22Rv1 (cell line): Measurements from ENCODE around the gene CERCAM.

Experiments
- ZFX ChIP-seq: fragments of 450-650 bp; IDR thresholded peaks from 2 replicates; pipeline ENCODE4 v1.6.1; 2017; ENCODE audit warnings: antibody characterized with exemption, borderline replicate concordance
- TF ChIP-seq, protein P1 (sequence below): fragments of 450-650 bp; IDR thresholded peaks from 2 replicates; pipeline ENCODE4 v1.5.1; 2017; ENCODE audit warnings: mild to moderate bottlenecking

DNA sequence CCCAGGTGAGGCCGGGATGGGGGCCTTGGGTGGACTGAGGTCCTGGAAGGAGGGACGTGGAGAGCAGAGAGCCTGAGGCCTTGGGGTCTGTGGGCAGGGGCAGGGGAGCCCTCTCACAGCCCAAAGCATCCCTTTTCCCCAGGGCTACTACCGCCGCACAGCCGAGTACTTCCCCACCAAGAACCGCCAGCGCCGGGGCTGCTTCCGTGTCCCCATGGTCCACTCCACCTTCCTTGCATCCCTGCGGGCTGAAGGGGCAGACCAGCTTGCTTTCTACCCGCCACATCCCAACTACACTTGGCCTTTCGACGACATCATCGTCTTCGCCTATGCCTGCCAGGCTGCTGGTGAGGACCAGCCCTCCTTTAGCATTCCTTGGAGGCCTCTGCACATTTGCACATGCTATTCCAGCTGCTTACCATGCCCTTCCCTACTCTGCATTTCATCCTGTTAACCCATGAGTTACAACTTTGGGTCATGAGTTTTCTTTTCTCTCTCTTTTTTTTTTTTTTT, 3.7 kb downstream of the CERCAM start:
- TF ChIP-seq, protein P1, sequence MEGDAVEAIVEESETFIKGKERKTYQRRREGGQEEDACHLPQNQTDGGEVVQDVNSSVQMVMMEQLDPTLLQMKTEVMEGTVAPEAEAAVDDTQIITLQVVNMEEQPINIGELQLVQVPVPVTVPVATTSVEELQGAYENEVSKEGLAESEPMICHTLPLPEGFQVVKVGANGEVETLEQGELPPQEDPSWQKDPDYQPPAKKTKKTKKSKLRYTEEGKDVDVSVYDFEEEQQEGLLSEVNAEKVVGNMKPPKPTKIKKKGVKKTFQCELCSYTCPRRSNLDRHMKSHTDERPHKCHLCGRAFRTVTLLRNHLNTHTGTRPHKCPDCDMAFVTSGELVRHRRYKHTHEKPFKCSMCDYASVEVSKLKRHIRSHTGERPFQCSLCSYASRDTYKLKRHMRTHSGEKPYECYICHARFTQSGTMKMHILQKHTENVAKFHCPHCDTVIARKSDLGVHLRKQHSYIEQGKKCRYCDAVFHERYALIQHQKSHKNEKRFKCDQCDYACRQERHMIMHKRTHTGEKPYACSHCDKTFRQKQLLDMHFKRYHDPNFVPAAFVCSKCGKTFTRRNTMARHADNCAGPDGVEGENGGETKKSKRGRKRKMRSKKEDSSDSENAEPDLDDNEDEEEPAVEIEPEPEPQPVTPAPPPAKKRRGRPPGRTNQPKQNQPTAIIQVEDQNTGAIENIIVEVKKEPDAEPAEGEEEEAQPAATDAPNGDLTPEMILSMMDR, result no peak
- no peak for TF ChIP-seq ZFX
